HEK293 (cell line): ENCODE measurements around the gene POU2F2.

ENCODE experiments used
- CTCF ChIA-PET: fragments of 350-600 bp; formaldehyde crosslinking; extraction: SDS; loops from one replicate; lab custom pipeline; 2021; ENCODE audit warnings: antibody characterized with exemption; lab: Yijun Ruan, JAX
- POLR2A ChIA-PET: fragments of 300-600 bp; formaldehyde crosslinking; extraction: SDS; loops from one replicate; lab custom pipeline; 2020; ENCODE audit warnings: antibody characterized with exemption, inconsistent platforms; lab: Yijun Ruan, JAX
- H3K27ac ChIP-seq: fragments of 200-500 bp; sonication (Bioruptor generic); 2 replicates; pipeline ENCODE4 v1.5.1; 2014; ENCODE audit warnings: low read depth, low read length, control low read depth, inconsistent platforms; ENCODE audit errors: extremely low read depth
- H3K36me3 ChIP-seq, 2 experiments: fragments of 200-500 bp in 1 of 2; sonication (Bioruptor generic) in 1 of 2; 1 replicate in 1 of 2; 2 replicates in 1 of 2; pipeline ENCODE4 v1.5.1; 2014 to 2017; ENCODE audit warnings: inconsistent platforms in 2 of 2, low read length in 2 of 2; ENCODE audit not compliant: control insufficient read depth in 2 of 2, insufficient read depth in 1 of 2
- H3K4me1 ChIP-seq: fragments of 200-500 bp; sonication (Bioruptor generic); 2 replicates; pipeline ENCODE4 v1.5.1; 2014; ENCODE audit warnings: mild to moderate bottlenecking, low read length, inconsistent platforms; ENCODE audit not compliant: control insufficient read depth, insufficient read depth
- H3K4me3 ChIP-seq: 2 replicates; pipeline ENCODE4 v1.5.1; 2011; ENCODE audit warnings: low read depth, mild to moderate bottlenecking, control low read depth, low read length, moderate library complexity
- H3K9me3 ChIP-seq: fragments of 200-500 bp; sonication (Bioruptor generic); 2 replicates; pipeline ENCODE4 v1.5.1; 2014; ENCODE audit warnings: low read depth, low read length, inconsistent platforms; ENCODE audit not compliant: control insufficient read depth, insufficient read depth
- EGR2 ChIP-seq: fragments of 450-650 bp; formaldehyde crosslinking; IDR thresholded peaks from 2 replicates; pipeline ENCODE4 v1.5.1; 2016; ENCODE audit warnings: low read depth, missing biosample characterization, missing genetic modification characterization
- GFI1B ChIP-seq: fragments of 450-650 bp; formaldehyde crosslinking; IDR thresholded peaks from 2 replicates; pipeline ENCODE4 v1.5.1; 2016; ENCODE audit warnings: missing biosample characterization, missing genetic modification characterization
- PRDM1 ChIP-seq: fragments of 450-650 bp; formaldehyde crosslinking; IDR thresholded peaks from 2 replicates; pipeline ENCODE4; 2016; ENCODE audit warnings: missing biosample characterization, missing genetic modification characterization
- SP2 ChIP-seq: fragments of 450-650 bp; formaldehyde crosslinking; IDR thresholded peaks from 2 replicates; pipeline ENCODE4 v1.5.1; 2016; ENCODE audit warnings: missing biosample characterization, missing genetic modification characterization
- SP7 ChIP-seq: fragments of 450-650 bp; formaldehyde crosslinking; IDR thresholded peaks from 2 replicates; pipeline ENCODE4 v1.5.1; 2016; ENCODE audit warnings: missing biosample characterization, missing genetic modification characterization
- TRIM28 ChIP-seq: IDR thresholded peaks from 2 replicates; pipeline ENCODE4 v1.6.1; 2011; ENCODE audit warnings: low read length, control low read depth, borderline replicate concordance
- ZFHX2 ChIP-seq: fragments of 450-650 bp; formaldehyde crosslinking; conservative IDR thresholded peaks from 2 replicates; pipeline ENCODE4 v1.5.1; 2016; ENCODE audit warnings: missing biosample characterization, missing genetic modification characterization
- ZFP41 ChIP-seq: fragments of 450-650 bp; formaldehyde crosslinking; IDR thresholded peaks from 2 replicates; pipeline ENCODE4 v1.5.1; 2016; ENCODE audit warnings: missing biosample characterization, missing genetic modification characterization, borderline replicate concordance
- ZNF10 ChIP-seq: fragments of 450-650 bp; formaldehyde crosslinking; IDR thresholded peaks from 2 replicates; pipeline ENCODE4 v1.5.1; 2017; ENCODE audit warnings: missing biosample characterization, missing genetic modification characterization
- ZNF133 ChIP-seq: fragments of 450-650 bp; formaldehyde crosslinking; IDR thresholded peaks from 2 replicates; pipeline ENCODE4 v1.5.1; 2016; ENCODE audit warnings: missing biosample characterization, missing genetic modification characterization
- ZNF311 ChIP-seq: fragments of 450-650 bp; formaldehyde crosslinking; IDR thresholded peaks from 2 replicates; pipeline ENCODE4 v1.5.1; 2017; ENCODE audit warnings: missing biosample characterization, missing genetic modification characterization, borderline replicate concordance
- ZNF324 ChIP-seq: fragments of 450-650 bp; formaldehyde crosslinking; IDR thresholded peaks from 2 replicates; pipeline ENCODE4 v1.5.1; 2016; ENCODE audit warnings: missing biosample characterization, missing genetic modification characterization
- ZNF335 ChIP-seq: fragments of 450-650 bp; formaldehyde crosslinking; conservative IDR thresholded peaks from 2 replicates; pipeline ENCODE4 v1.5.1; 2016; ENCODE audit warnings: missing biosample characterization, missing genetic modification characterization
- ZNF354C ChIP-seq: fragments of 450-650 bp; formaldehyde crosslinking; IDR thresholded peaks from 2 replicates; pipeline ENCODE4 v1.5.1; 2016; ENCODE audit warnings: missing biosample characterization, missing genetic modification characterization, low read depth, borderline replicate concordance
- ZNF426 ChIP-seq: fragments of 450-650 bp; formaldehyde crosslinking; IDR thresholded peaks from 2 replicates; pipeline ENCODE4 v1.5.1; 2017; ENCODE audit warnings: missing biosample characterization, missing genetic modification characterization, mild to moderate bottlenecking, inconsistent platforms, moderate library complexity
- ZNF544 ChIP-seq: fragments of 450-650 bp; formaldehyde crosslinking; IDR thresholded peaks from 2 replicates; pipeline ENCODE4 v1.5.0; 2017; ENCODE audit warnings: missing biosample characterization, missing genetic modification characterization
- ZSCAN30 ChIP-seq: fragments of 450-650 bp; IDR thresholded peaks from 2 replicates; pipeline ENCODE4 v1.5.1; 2018; ENCODE audit warnings: missing biosample characterization, mild to moderate bottlenecking, missing genetic modification characterization, moderate library complexity
- TF ChIP-seq, protein P1 (sequence below): fragments of 450-650 bp; formaldehyde crosslinking; IDR thresholded peaks from 2 replicates; pipeline ENCODE4 v1.5.1; 2016; ENCODE audit warnings: missing biosample characterization, missing genetic modification characterization
- TF ChIP-seq, protein P2 (sequence below): fragments of 450-650 bp; formaldehyde crosslinking; IDR thresholded peaks from 2 replicates; pipeline ENCODE4 v1.5.1; 2016; ENCODE audit warnings: missing biosample characterization, missing genetic modification characterization
- TF ChIP-seq, protein P3 (sequence below): fragments of 450-650 bp; formaldehyde crosslinking; optimal IDR thresholded peaks from 2 replicates; pipeline ENCODE3; 2016; ENCODE audit warnings: missing biosample characterization, mild to moderate bottlenecking, missing genetic modification characterization
- TF ChIP-seq, protein P4 (sequence below): fragments of 450-650 bp; formaldehyde crosslinking; IDR thresholded peaks from 2 replicates; pipeline ENCODE4 v1.5.1; 2016; ENCODE audit warnings: missing biosample characterization, missing genetic modification characterization

Gene POU2F2

DNA sequence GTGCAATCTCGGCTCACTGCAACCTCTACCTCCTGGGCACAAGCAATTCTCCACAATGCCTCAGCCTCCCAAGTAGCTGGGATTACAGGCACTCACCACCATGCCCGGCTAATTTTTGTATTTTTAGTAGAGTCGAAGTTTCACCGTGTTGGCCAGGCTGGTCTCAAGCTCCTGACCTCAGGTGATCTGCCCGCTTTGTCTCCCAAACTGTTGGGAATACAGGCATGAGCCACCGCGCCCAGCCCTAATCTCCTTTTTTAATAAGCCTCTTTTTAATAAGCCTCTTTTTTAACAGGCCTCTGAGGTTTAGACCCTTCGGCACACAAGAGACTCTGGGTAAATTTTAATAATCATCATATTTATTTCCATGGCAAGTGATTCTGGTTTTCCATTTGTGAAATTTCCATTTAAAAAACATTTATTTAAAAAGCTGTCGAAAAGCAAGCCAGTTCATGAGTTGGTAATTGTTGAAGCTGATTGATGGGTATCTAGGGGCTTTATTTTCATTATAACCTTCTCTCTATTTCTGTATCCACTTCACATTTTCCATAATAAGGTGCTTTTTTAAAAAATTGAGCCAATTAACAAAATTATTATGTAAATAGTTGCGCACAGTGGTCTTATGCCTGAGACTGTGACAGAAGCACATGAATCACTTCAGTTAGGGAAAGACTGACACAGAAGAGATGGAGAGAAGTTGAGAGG lies 11.8 kb downstream of the POU2F2 start:
- H3K27ac ChIP-seq = no peak overlapping the region
- CTCF ChIA-PET = interaction anchor here (0.6 to 12.3 kb wide), 5 partner anchors 12 to 318 kb away, joined by 3 to 122 read pairs (median 4); partner anchors contain the start of gene POU2F2

DNA sequence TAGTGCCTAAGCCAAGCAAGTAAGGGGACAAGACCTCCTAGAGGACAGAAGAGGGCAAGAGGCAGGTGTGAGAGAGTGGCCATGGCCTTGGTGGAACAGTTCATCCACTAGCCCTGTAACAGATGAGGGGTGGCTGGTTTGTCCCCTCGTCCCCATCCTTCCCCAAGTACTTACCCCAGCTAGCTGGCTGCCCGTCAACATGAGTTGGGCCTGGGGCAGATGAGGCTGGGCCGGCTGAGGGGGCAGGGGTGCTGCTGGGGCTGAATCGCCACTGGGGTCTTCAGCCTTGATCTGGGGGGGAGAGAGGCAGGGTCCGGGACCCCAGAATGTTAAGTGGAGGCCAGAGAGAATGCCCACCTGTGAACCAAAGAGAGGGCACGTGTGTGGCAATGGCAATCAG lies 15.2 kb downstream of the POU2F2 start:
- CTCF ChIA-PET = interaction anchor here (0.6 to 12.3 kb wide), 3 partner anchors 9 to 76 kb away, joined by 3 to 122 read pairs (median 3); no protein-coding TSS in a partner anchor
- POLR2A ChIA-PET = no interaction called here

More for the DNA sequence above, 11.8 kb downstream of the POU2F2 start:
- no peaks in the 10 kb centered on the region for H3K36me3 ChIP-seq
- POLR2A ChIA-PET = interaction anchor here (0.6 to 0.7 kb wide), 2 partner anchors 16 to 45 kb away, joined by 3 to 4 read pairs; no protein-coding TSS in a partner anchor
- H3K4me1 ChIP-seq = no peaks in the 10 kb centered on the region
- H3K9me3 ChIP-seq = peaks cover 3% of the 10 kb centered on the region; the same call in 1 of the 2 replicates
- no peak for TF ChIP-seq TRIM28
- no peak for TF ChIP-seq ZNF311 (tag by site-specific recombination)
- no peak for TF ChIP-seq ZNF544
- no peak for TF ChIP-seq ZFHX2 (tag by site-specific recombination)
- TF ChIP-seq ZNF10 (tag by site-specific recombination) = no peak
- no peak for TF ChIP-seq SP7 (tag by site-specific recombination)
- TF ChIP-seq, protein P1, sequence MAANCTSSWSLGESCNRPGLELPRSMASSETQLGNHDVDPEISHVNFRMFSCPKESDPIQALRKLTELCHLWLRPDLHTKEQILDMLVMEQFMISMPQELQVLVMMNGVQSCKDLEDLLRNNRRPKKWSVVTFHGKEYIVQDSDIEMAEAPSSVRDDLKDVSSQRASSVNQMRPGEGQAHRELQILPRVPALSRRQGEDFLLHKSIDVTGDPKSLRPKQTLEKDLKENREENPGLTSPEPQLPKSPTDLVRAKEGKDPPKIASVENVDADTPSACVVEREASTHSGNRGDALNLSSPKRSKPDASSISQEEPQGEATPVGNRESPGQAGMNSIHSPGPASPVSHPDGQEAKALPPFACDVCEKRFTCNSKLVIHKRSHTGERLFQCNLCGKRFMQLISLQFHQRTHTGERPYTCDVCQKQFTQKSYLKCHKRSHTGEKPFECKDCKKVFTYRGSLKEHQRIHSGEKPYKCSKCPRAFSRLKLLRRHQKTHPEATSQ (tag by site-specific recombination) = no peak
- TF ChIP-seq ZNF324 = no peak
- TF ChIP-seq ZNF354C (tag by site-specific recombination) = no peak
- TF ChIP-seq, protein P2, sequence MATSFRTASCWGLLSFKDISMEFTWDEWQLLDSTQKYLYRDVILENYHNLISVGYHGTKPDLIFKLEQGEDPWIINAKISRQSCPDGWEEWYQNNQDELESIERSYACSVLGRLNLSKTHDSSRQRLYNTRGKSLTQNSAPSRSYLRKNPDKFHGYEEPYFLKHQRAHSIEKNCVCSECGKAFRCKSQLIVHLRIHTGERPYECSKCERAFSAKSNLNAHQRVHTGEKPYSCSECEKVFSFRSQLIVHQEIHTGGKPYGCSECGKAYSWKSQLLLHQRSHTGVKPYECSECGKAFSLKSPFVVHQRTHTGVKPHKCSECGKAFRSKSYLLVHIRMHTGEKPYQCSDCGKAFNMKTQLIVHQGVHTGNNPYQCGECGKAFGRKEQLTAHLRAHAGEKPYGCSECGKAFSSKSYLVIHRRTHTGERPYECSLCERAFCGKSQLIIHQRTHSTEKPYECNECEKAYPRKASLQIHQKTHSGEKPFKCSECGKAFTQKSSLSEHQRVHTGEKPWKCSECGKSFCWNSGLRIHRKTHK (tag by site-specific recombination) = no peak
- no peak for TF ChIP-seq GFI1B (tag by site-specific recombination)
- TF ChIP-seq ZNF426 (tag by site-specific recombination) = no peak
- H3K4me3 ChIP-seq = no peak overlapping the region

DNA sequence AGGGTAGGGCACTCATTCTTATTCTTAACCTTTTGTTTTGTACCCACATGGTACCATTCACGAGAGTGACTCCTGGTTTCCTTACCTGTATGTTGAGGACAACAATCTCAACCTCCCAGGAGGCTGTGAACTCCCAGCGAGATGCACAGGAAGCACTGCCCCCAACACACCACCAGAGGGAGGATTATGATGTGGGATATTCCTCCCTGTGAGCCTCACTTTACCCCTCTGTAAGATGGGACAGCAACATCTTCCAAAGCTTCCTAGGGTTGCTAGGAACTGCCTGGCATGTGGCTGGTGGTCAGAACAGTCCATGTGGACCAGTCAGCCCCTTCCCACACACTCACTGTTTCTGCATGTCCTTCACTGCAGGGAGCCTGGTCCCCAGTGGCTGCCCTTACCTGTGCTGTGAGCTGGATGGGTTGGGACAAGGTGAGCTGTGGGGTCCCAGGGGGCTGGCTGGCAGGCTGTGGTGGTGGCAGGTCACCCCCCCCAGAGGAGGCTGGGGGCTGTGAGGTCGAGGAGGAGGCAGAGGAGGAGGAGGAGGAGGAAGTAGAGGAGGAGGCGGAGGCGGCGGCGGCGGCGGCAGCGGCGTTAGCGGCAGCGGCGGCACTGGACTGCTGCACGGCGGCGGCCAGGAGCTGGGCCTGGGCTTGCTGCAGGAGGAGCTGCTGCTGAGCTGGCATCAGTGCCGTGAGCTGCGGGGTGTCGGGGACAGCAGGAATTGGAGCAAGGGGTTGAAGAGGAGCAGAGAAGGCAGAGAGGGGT lies 15.8 kb downstream of the POU2F2 start:
- Histone ChIP-seq H3K27ac (no peak overlapping the region), H3K4me1 (peaks cover 9% of the 10 kb centered on the region; the same call in 1 of the 2 replicates), H3K36me3 (no peaks in the 10 kb centered on the region), H3K4me3 (no peak overlapping the region), H3K9me3 (no peaks in the 10 kb centered on the region)
- TF ChIP-seq, protein P3, sequence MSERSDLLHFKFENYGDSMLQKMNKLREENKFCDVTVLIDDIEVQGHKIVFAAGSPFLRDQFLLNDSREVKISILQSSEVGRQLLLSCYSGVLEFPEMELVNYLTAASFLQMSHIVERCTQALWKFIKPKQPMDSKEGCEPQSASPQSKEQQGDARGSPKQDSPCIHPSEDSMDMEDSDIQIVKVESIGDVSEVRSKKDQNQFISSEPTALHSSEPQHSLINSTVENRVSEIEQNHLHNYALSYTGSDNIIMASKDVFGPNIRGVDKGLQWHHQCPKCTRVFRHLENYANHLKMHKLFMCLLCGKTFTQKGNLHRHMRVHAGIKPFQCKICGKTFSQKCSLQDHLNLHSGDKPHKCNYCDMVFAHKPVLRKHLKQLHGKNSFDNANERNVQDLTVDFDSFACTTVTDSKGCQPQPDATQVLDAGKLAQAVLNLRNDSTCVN (tag by site-specific recombination) = no peak
- TF ChIP-seq ZNF133 (tag by site-specific recombination) (no peak), ZFHX2 (tag by site-specific recombination) (peak; percentile 45), ZFP41 (no peak), EGR2 (tag by site-specific recombination) (0 out of 2 replicates have a peak, but pooled peaks have one; percentile 30), SP2 (no peak), PRDM1 (tag by site-specific recombination) (no peak), ZNF335 (tag by site-specific recombination) (no peak), ZSCAN30 (tag by site-specific recombination) (no peak)
- ChIA-PET POLR2A (no interaction called here), CTCF (interaction anchor here (0.6 to 12.3 kb wide), 6 partner anchors 8 to 657 kb away, joined by 3 to 122 read pairs (median 4); no protein-coding TSS in a partner anchor)

More for the DNA sequence above, 15.2 kb downstream of the POU2F2 start:
- H3K36me3 ChIP-seq = no peaks in the 10 kb centered on the region
- peak; percentile 68 for TF ChIP-seq ZNF133 (tag by site-specific recombination)
- TF ChIP-seq, protein P4, sequence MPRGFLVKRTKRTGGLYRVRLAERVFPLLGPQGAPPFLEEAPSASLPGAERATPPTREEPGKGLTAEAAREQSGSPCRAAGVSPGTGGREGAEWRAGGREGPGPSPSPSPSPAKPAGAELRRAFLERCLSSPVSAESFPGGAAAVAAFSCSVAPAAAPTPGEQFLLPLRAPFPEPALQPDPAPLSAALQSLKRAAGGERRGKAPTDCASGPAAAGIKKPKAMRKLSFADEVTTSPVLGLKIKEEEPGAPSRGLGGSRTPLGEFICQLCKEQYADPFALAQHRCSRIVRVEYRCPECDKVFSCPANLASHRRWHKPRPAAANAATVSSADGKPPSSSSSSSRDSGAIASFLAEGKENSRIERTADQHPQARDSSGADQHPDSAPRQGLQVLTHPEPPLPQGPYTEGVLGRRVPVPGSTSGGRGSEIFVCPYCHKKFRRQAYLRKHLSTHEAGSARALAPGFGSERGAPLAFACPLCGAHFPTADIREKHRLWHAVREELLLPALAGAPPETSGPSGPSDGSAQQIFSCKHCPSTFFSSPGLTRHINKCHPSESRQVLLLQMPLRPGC = no peak
- H3K9me3 ChIP-seq = no peaks in the 10 kb centered on the region
- no peak overlapping the region for H3K27ac ChIP-seq
- H3K4me1 ChIP-seq = peaks cover 9% of the 10 kb centered on the region; the same call in 1 of the 2 replicates
- no peak overlapping the region for H3K4me3 ChIP-seq
